Stimulated activated CD4-positive, alpha-beta T cell treated with anti-CD3 and anti-CD28 coated beads, Interleukin-2, amount 100 ng/mL, for 4 hours (primary cell): ENCODE measurements around the gene CDH16.
"Not testable (repeated sequence)": the region's sequence is repeated elsewhere in the genome, so short reads cannot be mapped to it uniquely, and the experiment has no call there.

Experiments used
- DNase-seq: peaks from one replicate; pipeline ENCODE4 v3.0.0-alpha.2; 2020; ENCODE audit warnings: low read depth

The CDH16 gene

GRCh38 chr16:66918803-66919568, at the start of gene CDH16:
TSS of gene CDH16 (minus strand) at chr16:66918885. CDS start at chr16:66918065, 820 bp downstream.
- no peak for DNase-seq

- no peak for DNase-seq
These were observed 45.4 kb upstream of the CDH16 start for GRCh38 chr16:66964049-66964448.

- no peak for DNase-seq
These were observed 43.2 kb upstream of the CDH16 start for GRCh38 chr16:66961914-66962313.

- peak; percentile 37 for DNase-seq
These were observed 42.5 kb upstream of the CDH16 start, which contains the start of gene CES3 for GRCh38 chr16:66961065-66961744. TSS of gene CES3 (plus strand) at chr16:66961266. CDS start at chr16:66961308, 42 bp downstream.

GRCh38 chr16:66960270-66960669, 41.6 kb upstream of the CDH16 start:
- no peak for DNase-seq

- no peak for DNase-seq
These were observed 41.0 kb upstream of the CDH16 start for GRCh38 chr16:66959704-66960161.

- no peak for DNase-seq
These were observed 40.4 kb upstream of the CDH16 start for GRCh38 chr16:66958857-66959703.

- not testable (repeated sequence) for DNase-seq
These were observed 37.4 kb upstream of the CDH16 start for GRCh38 chr16:66956154-66956457.

GRCh38 chr16:66955363-66956153, 36.9 kb upstream of the CDH16 start:
- not testable (repeated sequence) for DNase-seq

- peak; percentile 60 for DNase-seq
These were observed 35.5 kb upstream of the CDH16 start for GRCh38 chr16:66954097-66954659.

- no peak for DNase-seq
These were observed 34.9 kb upstream of the CDH16 start for GRCh38 chr16:66953462-66954096.

- DNase-seq, result no peak
These were observed 33.9 kb upstream of the CDH16 start for GRCh38 chr16:66952430-66953110.

- no peak for DNase-seq
These were observed 32.5 kb upstream of the CDH16 start for GRCh38 chr16:66950971-66951790.

- DNase-seq, result no peak
These were observed 31.8 kb upstream of the CDH16 start for GRCh38 chr16:66950437-66950836.

- DNase-seq, result no peak
These were observed 30.8 kb upstream of the CDH16 start for GRCh38 chr16:66949472-66949871.

GRCh38 chr16:66948837-66949225, 30.1 kb upstream of the CDH16 start:
- no peak for DNase-seq

GRCh38 chr16:66948134-66948836, 29.6 kb upstream of the CDH16 start:
- DNase-seq, result no peak

- DNase-seq, result peak; percentile 70
These were observed 28.8 kb upstream of the CDH16 start for GRCh38 chr16:66947302-66948065.
